HG03442 (cell line): ENCODE results near the gene CBR3.

Source experiments
- ATAC-seq: cut with Tn5 transposase; IDR thresholded peaks from one replicate; pipeline ENCODE4 v1.9.1; 2021; ENCODE audit warnings: mild to moderate bottlenecking, moderate library complexity; ENCODE audit not compliant: unreplicated experiment

Gene CBR3

DNA sequence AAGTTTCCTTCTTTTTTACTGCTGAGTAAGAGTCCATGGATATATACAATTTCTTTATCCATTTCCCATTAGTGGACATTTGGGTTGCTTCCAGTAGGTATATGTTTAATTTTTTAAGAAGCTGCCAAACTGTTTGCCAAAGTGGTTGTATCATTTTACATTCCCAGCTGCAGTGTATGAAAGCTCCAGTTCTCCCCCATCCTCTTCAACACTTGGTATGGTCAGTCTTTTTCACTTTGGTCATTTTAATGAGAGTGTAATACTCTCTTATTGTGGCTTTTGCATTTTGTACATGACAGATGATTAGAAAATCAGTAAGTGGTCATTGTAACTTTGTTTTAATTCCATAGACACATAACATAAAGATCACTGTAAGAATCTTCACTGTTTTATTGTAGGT, 44.3 kb downstream of the CBR3 start:
- no peak for ATAC-seq

DNA sequence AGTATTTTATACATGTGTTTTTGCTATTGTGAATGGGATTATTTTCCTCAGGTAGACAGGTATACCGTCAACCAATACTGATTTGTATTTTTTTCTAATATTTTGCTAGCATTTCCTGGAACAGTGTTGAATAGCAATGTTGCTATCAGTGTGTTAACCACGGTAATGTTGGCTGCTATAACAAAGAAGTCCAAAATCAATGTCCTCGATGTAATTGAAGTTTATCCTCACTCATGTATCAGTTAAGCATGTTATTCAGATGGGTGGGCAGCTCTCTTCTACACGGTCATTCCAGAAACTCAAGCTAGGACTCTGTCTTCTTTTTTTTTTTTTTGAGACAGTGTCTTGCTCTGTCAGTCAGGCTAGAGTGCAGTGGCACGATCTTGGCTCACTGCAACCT, 46.1 kb downstream of the CBR3 start:
- no peak for ATAC-seq

- no peak for ATAC-seq
These were observed 48.4 kb downstream of the CBR3 start for GRCh38 chr21:36183144-36183795.

DNA sequence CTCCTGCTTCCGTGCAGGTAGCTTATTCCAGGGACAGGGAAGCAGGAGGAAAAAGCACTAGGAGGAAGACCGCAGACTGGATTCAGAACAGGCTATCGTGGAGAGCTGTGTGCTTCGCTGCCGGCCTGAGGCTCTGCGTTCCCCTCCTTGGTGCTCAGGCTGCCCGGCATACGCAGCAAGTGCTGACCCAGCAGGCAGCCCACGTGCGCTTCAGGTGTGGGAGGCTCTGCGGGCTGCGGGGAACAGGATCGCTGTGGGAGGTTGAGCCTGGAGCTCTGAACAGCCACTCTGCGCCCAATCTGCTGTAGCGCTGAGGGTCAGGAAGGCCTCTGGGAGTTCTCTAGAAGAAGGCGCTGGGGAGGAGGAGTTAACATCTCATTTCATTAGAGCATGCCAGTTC, 49.7 kb downstream of the CBR3 start:
- no peak for ATAC-seq

DNA sequence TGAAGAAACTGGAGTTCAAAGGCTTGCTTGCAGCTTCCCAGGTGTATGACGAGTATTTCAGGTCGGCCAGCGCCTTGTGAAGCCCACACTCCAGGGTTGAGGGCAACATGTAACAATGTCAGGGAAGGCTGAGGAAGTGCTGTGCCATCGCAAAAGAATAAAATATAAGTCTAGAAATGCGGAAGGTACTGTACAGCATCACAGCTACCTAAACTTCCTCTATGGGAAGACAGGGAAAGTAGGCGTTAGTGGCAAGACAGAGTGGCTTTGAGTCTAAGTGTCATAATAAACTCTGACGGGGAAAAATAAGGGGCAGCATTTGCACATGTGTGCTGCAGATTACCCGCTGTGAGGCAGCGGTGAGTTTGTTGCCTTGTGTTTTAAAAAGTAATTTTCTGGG, 50.6 kb downstream of the CBR3 start:
- ATAC-seq: no peak

DNA sequence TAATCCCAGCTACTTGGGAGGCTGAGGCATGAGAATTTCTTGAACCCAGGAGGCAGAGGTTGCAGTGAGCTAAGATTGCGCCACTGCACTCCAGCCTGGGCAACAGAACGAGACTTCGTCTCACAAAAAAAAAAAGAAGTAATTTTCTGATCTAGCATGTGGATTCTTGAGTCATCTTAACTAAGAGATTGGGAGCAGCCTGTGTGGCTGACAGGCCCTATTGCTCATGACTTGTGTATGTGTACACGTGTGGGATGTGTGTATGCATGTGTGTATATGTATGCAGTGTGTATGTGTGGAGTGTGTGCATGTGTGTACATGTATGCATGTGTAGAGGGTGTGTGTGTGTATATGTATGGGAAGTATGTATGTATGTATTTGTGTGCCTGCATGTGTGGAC, 51.2 kb downstream of the CBR3 start:
- ATAC-seq: no peak

DNA sequence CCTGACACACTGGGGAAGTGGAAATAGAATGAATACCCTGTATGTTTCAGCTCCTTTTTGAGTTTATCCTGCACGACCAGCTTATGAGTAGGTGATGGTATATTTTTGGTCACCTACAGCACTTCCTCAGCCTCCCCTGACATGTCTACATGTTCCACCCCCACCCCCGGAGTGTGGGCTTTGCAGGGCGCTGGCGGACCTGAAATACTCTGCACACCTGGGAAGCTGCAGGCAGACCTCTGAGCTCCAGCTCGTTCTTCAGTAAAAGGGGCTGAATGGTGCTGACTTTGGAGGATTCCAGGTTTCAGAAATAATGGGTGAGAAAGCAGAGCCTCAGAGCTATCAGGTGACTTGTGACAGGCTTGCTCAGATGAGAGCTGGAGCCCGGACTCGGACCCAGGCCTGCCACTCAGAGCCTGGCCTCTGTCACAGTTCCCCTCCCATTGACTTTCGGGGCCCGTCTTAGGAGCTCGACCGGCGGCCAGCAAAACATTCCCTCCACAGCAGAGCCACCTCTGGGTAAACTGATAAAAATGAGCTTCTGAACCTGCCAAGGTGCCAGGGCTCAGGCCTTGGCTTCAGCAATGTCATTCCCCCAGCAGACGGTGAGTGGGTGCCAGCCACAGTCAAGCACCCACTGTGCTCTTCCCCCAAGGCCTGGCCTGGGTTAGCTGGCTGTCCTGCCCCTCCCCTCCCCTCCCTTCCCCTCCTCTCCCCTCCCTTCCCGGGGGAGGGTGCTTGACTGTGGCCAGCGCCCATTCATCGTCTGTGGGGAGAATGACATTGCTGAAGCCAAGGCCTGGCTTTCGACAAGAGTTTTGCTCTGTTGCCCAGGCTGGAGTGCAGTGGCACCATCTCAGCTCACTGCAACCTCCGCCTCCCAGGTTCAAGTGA, 51.9 kb downstream of the CBR3 start:
- no peak for ATAC-seq

GRCh38 chr21:36188081-36188681, 53.3 kb downstream of the CBR3 start:
- no peak for ATAC-seq

- ATAC-seq: no peak
These were observed 54.1 kb downstream of the CBR3 start for GRCh38 chr21:36188937-36189336.

DNA sequence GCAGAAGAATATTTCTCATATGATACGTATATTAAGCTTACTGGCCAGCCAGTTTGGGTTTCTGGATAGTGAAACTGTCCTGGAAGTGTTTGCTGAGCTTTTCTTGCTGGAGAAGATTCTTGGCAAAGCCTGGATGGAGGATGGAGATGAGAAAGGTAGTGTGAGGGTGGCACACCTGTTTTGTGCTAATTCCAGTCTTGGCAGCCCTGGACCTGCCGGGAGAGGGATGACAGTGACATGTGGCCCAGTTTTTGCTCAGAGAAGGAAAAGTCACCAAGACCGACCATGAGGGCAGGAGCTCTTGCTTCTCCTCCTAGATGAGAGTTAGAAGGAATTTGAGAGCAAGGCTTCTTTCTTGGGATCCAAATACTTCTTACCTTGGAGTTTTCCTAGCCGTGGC, 55.9 kb downstream of the CBR3 start:
- ATAC-seq: no peak

GRCh38 chr21:36193200-36193599, 58.3 kb downstream of the CBR3 start:
- no peak for ATAC-seq

DNA sequence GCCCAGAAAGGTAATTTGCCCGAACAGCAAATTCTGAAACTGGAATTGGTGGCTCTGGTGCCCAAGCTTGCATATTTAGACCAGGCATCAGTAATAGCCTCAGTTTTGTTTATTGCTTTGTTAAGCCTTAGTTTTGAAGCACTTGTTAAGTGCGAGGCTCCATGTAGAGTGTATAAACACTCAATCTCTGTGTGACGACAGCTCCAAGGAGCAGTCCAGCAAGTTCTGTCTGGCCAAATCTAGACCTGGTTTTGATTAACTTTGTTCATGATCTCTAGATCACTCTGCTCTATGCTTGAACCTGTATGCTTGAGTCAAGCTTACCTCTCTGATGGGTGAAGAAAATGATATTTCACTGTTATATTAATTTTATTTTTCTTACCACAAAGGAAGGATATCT, 59.1 kb downstream of the CBR3 start:
- ATAC-seq: no peak

DNA sequence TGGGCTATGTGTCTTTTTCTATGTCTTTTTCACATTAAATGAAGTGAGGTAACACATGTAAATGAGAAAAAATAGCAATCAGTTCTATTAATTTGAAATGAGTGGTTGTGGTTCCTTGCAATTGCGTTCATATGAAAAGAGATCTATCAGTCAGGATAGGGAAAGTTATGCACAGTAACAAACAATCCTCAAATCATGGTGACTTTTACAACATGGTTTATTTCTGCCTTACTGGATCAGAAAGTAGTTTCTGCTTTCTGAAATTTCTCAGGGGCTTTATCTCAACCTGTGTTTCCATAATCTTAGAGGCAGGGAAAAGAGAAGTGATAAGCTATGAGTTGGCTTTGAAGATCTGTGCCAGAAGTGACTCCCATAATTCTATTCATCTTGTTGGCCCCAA, 60.7 kb downstream of the CBR3 start:
- ATAC-seq: no peak
